OCI-LY1 (cell line): Measurements from ENCODE around the gene CNNM4.

Experiments used
- CTCF ChIP-seq: fragments of 200-600 bp; sonication (generic), shearing (Covaris generic); IDR thresholded peaks from 2 replicates; pipeline ENCODE4 v1.5.1; 2017; ENCODE audit warnings: mild to moderate bottlenecking, antibody characterized with exemption, low read length, moderate library complexity, mixed read lengths
- EZH2 ChIP-seq: fragments of 200-600 bp; sonication (generic), shearing (Covaris generic); IDR thresholded peaks from 2 replicates; pipeline ENCODE4 v1.8.0; 2017; ENCODE audit warnings: borderline replicate concordance, mixed run types, mild to moderate bottlenecking, antibody characterized with exemption, low read length, moderate library complexity, mixed read lengths

GRCh38 chr2:96832754-96833507, 72.2 kb downstream of the CNNM4 start:
- TF ChIP-seq CTCF: no peak
- TF ChIP-seq EZH2: no peak
